ENCODE results near the gene DCDC2.

DCDC2 gene

GRCh38 chr6:24125980-24126379 lies 231.9 kb downstream of the DCDC2 start, which contains the start of gene NRSN1:
NRSN1 (plus strand) TSS chr6:24126215; CDS start chr6:24134328, 8,113 bp downstream.
- Histone ChIP-seq H3K4me3 (IDR thresholded peaks at IDR 0.05; ENCODE audit: insufficient read depth, low read depth, low read length) (no peak within 1 kb of the TSS), H2AFZ (ENCODE audit: low read depth) (no peak within 1 kb of the TSS), H3K4me2 (no peak within 1 kb of the TSS), H3K27ac (no peak within 1 kb of the TSS), H3K27me3 (ENCODE audit: insufficient read depth, low read depth) (no peaks in the 10 kb centered on the region), H3K79me2 (ENCODE audit: insufficient read depth, low read depth) (no peaks in the 10 kb centered on the region), H3K36me3 (ENCODE audit: insufficient read depth) (no peaks in the 10 kb centered on the region), H4K20me1 (ENCODE audit: insufficient read depth) (no peaks in the 10 kb centered on the region), H3K4me1 (ENCODE audit: low read depth, poor library complexity, severe bottlenecking) (no peaks in the 10 kb centered on the region), H3K9ac (no peak within 1 kb of the TSS)
- no peak for TF ChIP-seq CTCF (conservative IDR thresholded peaks at IDR 0.05; ENCODE audit: low read depth, low read length)

- no peak overlapping the region for H3K27ac ChIP-seq
- TF ChIP-seq CTCF (conservative IDR thresholded peaks at IDR 0.05; ENCODE audit: low read depth, low read length): no peak
- H2AFZ ChIP-seq (ENCODE audit: low read depth): no peak overlapping the region
- H3K79me2 ChIP-seq (ENCODE audit: insufficient read depth, low read depth): no peaks in the 10 kb centered on the region
- no peaks in the 10 kb centered on the region for H3K27me3 ChIP-seq (ENCODE audit: insufficient read depth, low read depth)
- no peak overlapping the region for H3K9ac ChIP-seq
- H3K4me2 ChIP-seq: no peak overlapping the region
- H3K4me3 ChIP-seq (IDR thresholded peaks at IDR 0.05; ENCODE audit: insufficient read depth, low read depth, low read length): no peak overlapping the region
- no peaks in the 10 kb centered on the region for H3K36me3 ChIP-seq (ENCODE audit: insufficient read depth)
- no peaks in the 10 kb centered on the region for H3K4me1 ChIP-seq (ENCODE audit: low read depth, poor library complexity, severe bottlenecking)
- no peaks in the 10 kb centered on the region for H4K20me1 ChIP-seq (ENCODE audit: insufficient read depth)
These were observed 235.7 kb downstream of the DCDC2 start for GRCh38 chr6:24122139-24122538.

Data from KMS-11 (cell line).